ENCODE results near the gene DOCK9.

The DOCK9 gene

DNA sequence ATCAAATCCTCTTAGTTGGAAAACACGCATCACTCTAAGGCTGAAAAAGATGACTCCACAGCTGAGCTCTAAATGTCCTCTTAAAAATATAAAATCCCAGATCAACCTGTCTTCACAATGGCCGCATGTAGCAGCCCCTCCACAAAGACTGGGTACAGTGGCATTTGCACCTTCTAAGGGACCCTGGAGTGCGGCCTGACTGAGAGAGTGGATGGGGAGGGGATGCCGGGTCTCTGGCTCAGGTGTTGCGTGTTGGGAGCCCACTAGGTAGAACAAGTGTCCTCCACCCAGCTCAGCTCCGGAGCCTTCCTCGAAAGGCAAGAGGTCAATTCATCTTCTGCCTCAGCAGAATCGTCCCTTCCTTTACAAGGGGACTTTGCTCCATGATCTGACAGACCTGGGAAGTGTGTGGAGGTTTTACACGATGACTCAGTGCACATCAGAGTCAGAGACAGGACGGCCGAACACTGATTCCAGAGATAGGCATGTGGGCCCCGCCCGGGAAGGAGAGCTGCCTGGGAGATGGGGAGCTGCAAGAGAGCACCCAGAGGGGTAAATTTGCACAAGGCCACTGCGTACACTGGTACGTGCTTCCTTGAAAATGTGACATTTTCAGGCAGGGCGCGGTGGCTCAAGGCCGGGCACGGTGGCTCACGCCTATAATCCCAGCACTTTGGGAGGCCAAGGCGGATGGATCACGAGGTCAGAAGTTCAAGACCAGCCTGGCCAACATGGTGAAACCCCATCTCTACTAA lies 201.8 kb downstream of the DOCK9 start:
- Histone ChIP-seq H3K27me3 (ENCODE audit: insufficient read depth, low read length) (no peaks in the 10 kb centered on the region), H3K36me3 (ENCODE audit: insufficient read depth, low read length) (no peaks in the 10 kb centered on the region), H3K4me1 (ENCODE audit: insufficient read depth, low read length, severe bottlenecking) (no peaks in the 10 kb centered on the region), H3K9me2 (ENCODE audit: low read depth, low read length) (no peaks in the 10 kb centered on the region), H3F3A (ENCODE audit: insufficient read depth, low read length) (no peaks in the 10 kb centered on the region), H3K4me2 (ENCODE audit: low read length) (no peak overlapping the region), H3K27ac (ENCODE audit: low read depth, low read length, poor library complexity, severe bottlenecking) (no peak overlapping the region), H3K9ac (ENCODE audit: low read length) (no peak overlapping the region), H4K20me1 (ENCODE audit: insufficient read depth, low read length) (no peaks in the 10 kb centered on the region), H2AFZ (ENCODE audit: low read length) (no peak overlapping the region), H3K4me3 (ENCODE audit: low read depth, low read length, poor library complexity, severe bottlenecking) (no peak overlapping the region), H3K9me3 (ENCODE audit: low read length) (no peaks in the 10 kb centered on the region), H3K79me2 (ENCODE audit: insufficient read depth, low read length) (no peaks in the 10 kb centered on the region)
- TF ChIP-seq, protein P1, sequence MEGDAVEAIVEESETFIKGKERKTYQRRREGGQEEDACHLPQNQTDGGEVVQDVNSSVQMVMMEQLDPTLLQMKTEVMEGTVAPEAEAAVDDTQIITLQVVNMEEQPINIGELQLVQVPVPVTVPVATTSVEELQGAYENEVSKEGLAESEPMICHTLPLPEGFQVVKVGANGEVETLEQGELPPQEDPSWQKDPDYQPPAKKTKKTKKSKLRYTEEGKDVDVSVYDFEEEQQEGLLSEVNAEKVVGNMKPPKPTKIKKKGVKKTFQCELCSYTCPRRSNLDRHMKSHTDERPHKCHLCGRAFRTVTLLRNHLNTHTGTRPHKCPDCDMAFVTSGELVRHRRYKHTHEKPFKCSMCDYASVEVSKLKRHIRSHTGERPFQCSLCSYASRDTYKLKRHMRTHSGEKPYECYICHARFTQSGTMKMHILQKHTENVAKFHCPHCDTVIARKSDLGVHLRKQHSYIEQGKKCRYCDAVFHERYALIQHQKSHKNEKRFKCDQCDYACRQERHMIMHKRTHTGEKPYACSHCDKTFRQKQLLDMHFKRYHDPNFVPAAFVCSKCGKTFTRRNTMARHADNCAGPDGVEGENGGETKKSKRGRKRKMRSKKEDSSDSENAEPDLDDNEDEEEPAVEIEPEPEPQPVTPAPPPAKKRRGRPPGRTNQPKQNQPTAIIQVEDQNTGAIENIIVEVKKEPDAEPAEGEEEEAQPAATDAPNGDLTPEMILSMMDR (IDR thresholded peaks at IDR 0.05; ENCODE audit: low read length) = no peak
- no peak for TF ChIP-seq EZH2 (IDR thresholded peaks at IDR 0.05; ENCODE audit: borderline replicate concordance, low read length)

DNA sequence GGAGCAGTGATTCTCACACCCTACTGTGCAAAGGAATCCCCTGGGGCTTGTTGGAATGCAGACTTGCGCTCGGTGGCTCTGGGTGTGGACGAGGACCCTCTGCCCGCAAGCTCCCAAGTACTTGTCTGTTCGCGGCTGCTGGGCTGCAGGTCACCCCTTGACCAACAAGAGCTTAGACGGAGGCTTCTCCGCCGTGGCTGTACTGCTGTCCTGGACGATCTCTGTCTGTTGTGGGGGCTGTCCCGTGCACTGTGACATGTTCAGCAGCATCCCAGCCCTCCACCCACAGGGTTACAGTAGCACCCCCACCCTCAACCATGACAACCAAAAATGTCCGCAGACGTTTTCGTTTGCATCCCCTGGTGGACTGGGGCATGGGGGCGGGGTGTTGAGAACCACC lies 202.5 kb downstream of the DOCK9 start:
- Histone ChIP-seq H3K4me1 (ENCODE audit: insufficient read depth, low read length, severe bottlenecking) (no peaks in the 10 kb centered on the region), H3K79me2 (ENCODE audit: insufficient read depth, low read length) (no peaks in the 10 kb centered on the region), H3K9me3 (ENCODE audit: low read length) (no peaks in the 10 kb centered on the region), H3K27me3 (ENCODE audit: insufficient read depth, low read length) (no peaks in the 10 kb centered on the region), H3K9ac (ENCODE audit: low read length) (no peak overlapping the region), H3F3A (ENCODE audit: insufficient read depth, low read length) (no peaks in the 10 kb centered on the region), H3K4me2 (ENCODE audit: low read length) (no peak overlapping the region), H3K27ac (ENCODE audit: low read depth, low read length, poor library complexity, severe bottlenecking) (no peak overlapping the region), H3K36me3 (ENCODE audit: insufficient read depth, low read length) (no peaks in the 10 kb centered on the region), H3K9me2 (ENCODE audit: low read depth, low read length) (no peaks in the 10 kb centered on the region), H3K4me3 (ENCODE audit: low read depth, low read length, poor library complexity, severe bottlenecking) (no peak overlapping the region), H2AFZ (ENCODE audit: low read length) (no peak overlapping the region), H4K20me1 (ENCODE audit: insufficient read depth, low read length) (no peaks in the 10 kb centered on the region)
- TF ChIP-seq EZH2 (IDR thresholded peaks at IDR 0.05; ENCODE audit: borderline replicate concordance, low read length) = no peak
- TF ChIP-seq, protein P1 (IDR thresholded peaks at IDR 0.05; ENCODE audit: low read length) = no peak

DNA sequence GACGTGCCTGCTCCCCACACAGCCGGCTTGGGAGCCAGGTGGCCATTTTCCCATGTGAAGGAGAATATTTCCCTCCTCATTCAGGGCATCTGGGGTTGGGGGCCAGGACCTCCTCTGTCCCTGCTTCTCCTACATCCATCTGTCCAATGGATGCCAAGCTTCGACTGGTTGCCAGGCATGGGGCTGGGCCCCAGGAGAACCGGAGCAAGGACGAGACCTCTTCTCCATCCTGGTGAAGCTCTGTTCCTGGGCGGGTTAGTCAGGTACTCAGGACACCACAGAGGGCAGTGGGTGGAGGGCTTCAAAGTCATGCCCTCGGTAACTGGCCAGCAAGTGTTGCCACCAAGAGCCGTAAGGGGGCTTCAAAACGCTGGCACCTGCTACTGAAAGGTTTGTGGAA lies 203.1 kb downstream of the DOCK9 start:
- Histone ChIP-seq H3K36me3 (ENCODE audit: insufficient read depth, low read length) (no peaks in the 10 kb centered on the region), H3K9me3 (ENCODE audit: low read length) (no peaks in the 10 kb centered on the region), H3K4me2 (ENCODE audit: low read length) (no peak overlapping the region), H3K79me2 (ENCODE audit: insufficient read depth, low read length) (no peaks in the 10 kb centered on the region), H3K4me1 (ENCODE audit: insufficient read depth, low read length, severe bottlenecking) (no peaks in the 10 kb centered on the region), H3F3A (ENCODE audit: insufficient read depth, low read length) (no peaks in the 10 kb centered on the region), H3K9me2 (ENCODE audit: low read depth, low read length) (no peaks in the 10 kb centered on the region), H3K9ac (ENCODE audit: low read length) (no peak overlapping the region), H2AFZ (ENCODE audit: low read length) (no peak overlapping the region), H3K4me3 (ENCODE audit: low read depth, low read length, poor library complexity, severe bottlenecking) (no peak overlapping the region), H4K20me1 (ENCODE audit: insufficient read depth, low read length) (no peaks in the 10 kb centered on the region), H3K27me3 (ENCODE audit: insufficient read depth, low read length) (no peaks in the 10 kb centered on the region), H3K27ac (ENCODE audit: low read depth, low read length, poor library complexity, severe bottlenecking) (no peak overlapping the region)
- no peak for TF ChIP-seq EZH2 (IDR thresholded peaks at IDR 0.05; ENCODE audit: borderline replicate concordance, low read length)
- TF ChIP-seq, protein P1 (IDR thresholded peaks at IDR 0.05; ENCODE audit: low read length) = no peak
